Suprapubic skin (tissue), 4 donors: ENCODE results near the gene C9.

Experiments used
- EP300 ChIP-seq: sonication (generic); formaldehyde crosslinking; IDR thresholded peaks from one replicate; pipeline ENCODE4 v1.6.1; 2017; ENCODE audit warnings: antibody characterized with exemption
- POLR2A ChIP-seq, 2 donors: fragments of 450-650 bp; IDR thresholded peaks; one replicate each; pipeline ENCODE4 v1.6.1; 2017; ENCODE audit warnings: antibody characterized with exemption in 2 of 2, mild to moderate bottlenecking in 2 of 2, moderate library complexity in 2 of 2
- POLR2AphosphoS5 ChIP-seq, 3 donors: sonication (generic); formaldehyde crosslinking; IDR thresholded peaks; one replicate each; pipeline ENCODE4 v1.6.1; 2017; ENCODE audit warnings: antibody characterized with exemption in 3 of 3
- TF ChIP-seq, protein P1 (sequence below), 2 donors: fragments of 200-600 bp in 1 of 2; fragments of 450-650 bp in 1 of 2; sonication (generic) in 1 of 2; IDR thresholded peaks; one replicate each; pipeline ENCODE4 v1.5.1; 2016 to 2019; ENCODE audit warnings: antibody characterized with exemption in 2 of 2, mild to moderate bottlenecking in 1 of 2, moderate library complexity in 1 of 2

GRCh38 chr5:39411061-39411460, 46.8 kb upstream of the C9 start:
- TF ChIP-seq, protein P1, sequence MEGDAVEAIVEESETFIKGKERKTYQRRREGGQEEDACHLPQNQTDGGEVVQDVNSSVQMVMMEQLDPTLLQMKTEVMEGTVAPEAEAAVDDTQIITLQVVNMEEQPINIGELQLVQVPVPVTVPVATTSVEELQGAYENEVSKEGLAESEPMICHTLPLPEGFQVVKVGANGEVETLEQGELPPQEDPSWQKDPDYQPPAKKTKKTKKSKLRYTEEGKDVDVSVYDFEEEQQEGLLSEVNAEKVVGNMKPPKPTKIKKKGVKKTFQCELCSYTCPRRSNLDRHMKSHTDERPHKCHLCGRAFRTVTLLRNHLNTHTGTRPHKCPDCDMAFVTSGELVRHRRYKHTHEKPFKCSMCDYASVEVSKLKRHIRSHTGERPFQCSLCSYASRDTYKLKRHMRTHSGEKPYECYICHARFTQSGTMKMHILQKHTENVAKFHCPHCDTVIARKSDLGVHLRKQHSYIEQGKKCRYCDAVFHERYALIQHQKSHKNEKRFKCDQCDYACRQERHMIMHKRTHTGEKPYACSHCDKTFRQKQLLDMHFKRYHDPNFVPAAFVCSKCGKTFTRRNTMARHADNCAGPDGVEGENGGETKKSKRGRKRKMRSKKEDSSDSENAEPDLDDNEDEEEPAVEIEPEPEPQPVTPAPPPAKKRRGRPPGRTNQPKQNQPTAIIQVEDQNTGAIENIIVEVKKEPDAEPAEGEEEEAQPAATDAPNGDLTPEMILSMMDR (IDR thresholded peaks at IDR 0.05) = no peak
- TF ChIP-seq POLR2AphosphoS5 (IDR thresholded peaks at IDR 0.05) (no peak), EP300 (no peak), POLR2A (IDR thresholded peaks at IDR 0.05) (no peak)
